ENCODE results near the gene COBLL1.
A peak's percentile ranks its signal among the peaks of the same experiment; 100 is the strongest.

COBLL1 gene

DNA sequence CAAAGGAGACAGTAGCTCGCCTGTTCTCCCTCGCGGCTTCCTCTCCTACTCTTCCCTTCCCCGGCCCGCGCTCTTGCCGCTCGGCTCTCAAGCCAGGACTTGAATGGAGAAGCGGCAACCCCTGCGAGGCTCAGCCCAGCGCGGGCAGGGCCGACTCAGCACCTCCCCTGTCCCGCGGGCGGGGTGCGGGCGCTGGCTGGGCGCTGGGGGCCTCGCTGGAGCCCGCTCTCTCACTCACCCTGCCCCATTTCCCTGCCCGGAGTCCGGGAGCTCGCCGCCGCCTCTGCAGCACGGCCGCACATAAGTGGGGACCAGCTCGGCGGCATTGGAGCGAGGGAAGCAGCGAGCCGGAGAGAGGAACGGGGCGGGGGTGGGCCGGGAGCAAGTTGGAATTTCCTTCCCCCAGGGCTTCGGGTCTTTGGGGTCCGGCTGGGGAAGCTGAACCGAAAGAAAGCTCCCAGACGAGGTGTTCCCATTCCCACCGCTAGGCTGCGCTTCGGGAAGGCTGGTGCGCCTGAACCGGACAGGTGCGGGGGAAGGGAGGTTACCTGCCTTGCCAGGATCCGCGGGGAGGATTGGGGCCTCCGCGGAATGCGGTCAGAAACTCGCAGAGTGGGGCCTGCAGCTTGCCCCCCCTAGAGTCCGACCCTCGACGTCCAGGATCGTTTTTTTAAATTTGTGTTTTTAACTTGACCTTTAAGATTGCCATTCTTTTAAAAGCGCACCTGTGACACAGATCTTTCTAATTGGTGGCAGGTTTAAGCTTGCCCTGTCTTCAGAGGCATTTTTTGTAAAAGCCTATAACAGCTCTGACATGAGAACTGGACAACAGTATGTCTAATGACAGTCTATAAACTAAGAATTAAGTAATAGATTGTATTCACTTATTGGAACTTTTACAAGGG lies at the start of gene COBLL1 (continued):
- TF ChIP-seq ZNF121 (tag by site-specific recombination; IDR thresholded peaks at IDR 0.05): no peak
- no peak for TF ChIP-seq ZNF473 (tag by site-specific recombination; IDR thresholded peaks at IDR 0.05)
- TF ChIP-seq, protein P1, sequence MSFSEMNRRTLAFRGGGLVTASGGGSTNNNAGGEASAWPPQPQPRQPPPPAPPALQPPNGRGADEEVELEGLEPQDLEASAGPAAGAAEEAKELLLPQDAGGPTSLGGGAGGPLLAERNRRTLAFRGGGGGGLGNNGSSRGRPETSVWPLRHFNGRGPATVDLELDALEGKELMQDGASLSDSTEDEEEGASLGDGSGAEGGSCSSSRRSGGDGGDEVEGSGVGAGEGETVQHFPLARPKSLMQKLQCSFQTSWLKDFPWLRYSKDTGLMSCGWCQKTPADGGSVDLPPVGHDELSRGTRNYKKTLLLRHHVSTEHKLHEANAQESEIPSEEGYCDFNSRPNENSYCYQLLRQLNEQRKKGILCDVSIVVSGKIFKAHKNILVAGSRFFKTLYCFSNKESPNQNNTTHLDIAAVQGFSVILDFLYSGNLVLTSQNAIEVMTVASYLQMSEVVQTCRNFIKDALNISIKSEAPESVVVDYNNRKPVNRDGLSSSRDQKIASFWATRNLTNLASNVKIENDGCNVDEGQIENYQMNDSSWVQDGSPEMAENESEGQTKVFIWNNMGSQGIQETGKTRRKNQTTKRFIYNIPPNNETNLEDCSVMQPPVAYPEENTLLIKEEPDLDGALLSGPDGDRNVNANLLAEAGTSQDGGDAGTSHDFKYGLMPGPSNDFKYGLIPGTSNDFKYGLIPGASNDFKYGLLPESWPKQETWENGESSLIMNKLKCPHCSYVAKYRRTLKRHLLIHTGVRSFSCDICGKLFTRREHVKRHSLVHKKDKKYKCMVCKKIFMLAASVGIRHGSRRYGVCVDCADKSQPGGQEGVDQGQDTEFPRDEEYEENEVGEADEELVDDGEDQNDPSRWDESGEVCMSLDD (tag by site-specific recombination; IDR thresholded peaks at IDR 0.05): no peak
- peak; percentile 74 for TF ChIP-seq ZNF394 (tag by site-specific recombination; IDR thresholded peaks at IDR 0.05; ENCODE audit: borderline replicate concordance)
- TF ChIP-seq ZNF529 (tag by site-specific recombination; IDR thresholded peaks at IDR 0.05; ENCODE audit: insufficient replicate concordance): no peak
- no peak for TF ChIP-seq ZNF404 (tag by site-specific recombination; IDR thresholded peaks at IDR 0.05)
- TF ChIP-seq, protein P2, sequence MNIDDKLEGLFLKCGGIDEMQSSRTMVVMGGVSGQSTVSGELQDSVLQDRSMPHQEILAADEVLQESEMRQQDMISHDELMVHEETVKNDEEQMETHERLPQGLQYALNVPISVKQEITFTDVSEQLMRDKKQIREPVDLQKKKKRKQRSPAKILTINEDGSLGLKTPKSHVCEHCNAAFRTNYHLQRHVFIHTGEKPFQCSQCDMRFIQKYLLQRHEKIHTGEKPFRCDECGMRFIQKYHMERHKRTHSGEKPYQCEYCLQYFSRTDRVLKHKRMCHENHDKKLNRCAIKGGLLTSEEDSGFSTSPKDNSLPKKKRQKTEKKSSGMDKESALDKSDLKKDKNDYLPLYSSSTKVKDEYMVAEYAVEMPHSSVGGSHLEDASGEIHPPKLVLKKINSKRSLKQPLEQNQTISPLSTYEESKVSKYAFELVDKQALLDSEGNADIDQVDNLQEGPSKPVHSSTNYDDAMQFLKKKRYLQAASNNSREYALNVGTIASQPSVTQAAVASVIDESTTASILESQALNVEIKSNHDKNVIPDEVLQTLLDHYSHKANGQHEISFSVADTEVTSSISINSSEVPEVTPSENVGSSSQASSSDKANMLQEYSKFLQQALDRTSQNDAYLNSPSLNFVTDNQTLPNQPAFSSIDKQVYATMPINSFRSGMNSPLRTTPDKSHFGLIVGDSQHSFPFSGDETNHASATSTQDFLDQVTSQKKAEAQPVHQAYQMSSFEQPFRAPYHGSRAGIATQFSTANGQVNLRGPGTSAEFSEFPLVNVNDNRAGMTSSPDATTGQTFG (tag by site-specific recombination; IDR thresholded peaks at IDR 0.05; ENCODE audit: borderline replicate concordance): no peak
- peak; percentile 70 for TF ChIP-seq ZBTB17 (tag by site-specific recombination; IDR thresholded peaks at IDR 0.05)
- no peak for TF ChIP-seq ZNF175 (tag by site-specific recombination; IDR thresholded peaks at IDR 0.05)
- TF ChIP-seq HOXC10 (CRISPR knock-in tag; IDR thresholded peaks at IDR 0.05): no peak
- TF ChIP-seq ZNF311 (tag by site-specific recombination; IDR thresholded peaks at IDR 0.05; ENCODE audit: borderline replicate concordance): no peak
- TF ChIP-seq, protein P3, sequence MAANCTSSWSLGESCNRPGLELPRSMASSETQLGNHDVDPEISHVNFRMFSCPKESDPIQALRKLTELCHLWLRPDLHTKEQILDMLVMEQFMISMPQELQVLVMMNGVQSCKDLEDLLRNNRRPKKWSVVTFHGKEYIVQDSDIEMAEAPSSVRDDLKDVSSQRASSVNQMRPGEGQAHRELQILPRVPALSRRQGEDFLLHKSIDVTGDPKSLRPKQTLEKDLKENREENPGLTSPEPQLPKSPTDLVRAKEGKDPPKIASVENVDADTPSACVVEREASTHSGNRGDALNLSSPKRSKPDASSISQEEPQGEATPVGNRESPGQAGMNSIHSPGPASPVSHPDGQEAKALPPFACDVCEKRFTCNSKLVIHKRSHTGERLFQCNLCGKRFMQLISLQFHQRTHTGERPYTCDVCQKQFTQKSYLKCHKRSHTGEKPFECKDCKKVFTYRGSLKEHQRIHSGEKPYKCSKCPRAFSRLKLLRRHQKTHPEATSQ (tag by site-specific recombination; IDR thresholded peaks at IDR 0.05): no peak
- TF ChIP-seq ZNF560 (tag by site-specific recombination; IDR thresholded peaks at IDR 0.05; ENCODE audit: borderline replicate concordance): no peak
- no peak for TF ChIP-seq ZNF391 (tag by site-specific recombination; IDR thresholded peaks at IDR 0.05; ENCODE audit: borderline replicate concordance, low read depth)
- no peak for TF ChIP-seq HOXA7 (CRISPR knock-in tag; IDR thresholded peaks at IDR 0.05; ENCODE audit: borderline replicate concordance)
- peak; percentile 66 for TF ChIP-seq SCRT2 (tag by site-specific recombination; IDR thresholded peaks at IDR 0.05)
- no peak for TF ChIP-seq ZNF624 (tag by site-specific recombination; IDR thresholded peaks at IDR 0.05)
- TF ChIP-seq ZNF138 (tag by site-specific recombination; IDR thresholded peaks at IDR 0.05; ENCODE audit: borderline replicate concordance): no peak
- TF ChIP-seq ZNF426 (tag by site-specific recombination; IDR thresholded peaks at IDR 0.05): no peak
- TF ChIP-seq ZNF2 (tag by site-specific recombination; IDR thresholded peaks at IDR 0.05): peak; percentile 63; the same call in 1 of the 2 replicates
- TF ChIP-seq ZNF830 (tag by site-specific recombination; IDR thresholded peaks at IDR 0.05; ENCODE audit: low read depth): no peak
- TF ChIP-seq ZNF777 (tag by site-specific recombination; IDR thresholded peaks at IDR 0.05; ENCODE audit: borderline replicate concordance): no peak
- TF ChIP-seq, protein P4, sequence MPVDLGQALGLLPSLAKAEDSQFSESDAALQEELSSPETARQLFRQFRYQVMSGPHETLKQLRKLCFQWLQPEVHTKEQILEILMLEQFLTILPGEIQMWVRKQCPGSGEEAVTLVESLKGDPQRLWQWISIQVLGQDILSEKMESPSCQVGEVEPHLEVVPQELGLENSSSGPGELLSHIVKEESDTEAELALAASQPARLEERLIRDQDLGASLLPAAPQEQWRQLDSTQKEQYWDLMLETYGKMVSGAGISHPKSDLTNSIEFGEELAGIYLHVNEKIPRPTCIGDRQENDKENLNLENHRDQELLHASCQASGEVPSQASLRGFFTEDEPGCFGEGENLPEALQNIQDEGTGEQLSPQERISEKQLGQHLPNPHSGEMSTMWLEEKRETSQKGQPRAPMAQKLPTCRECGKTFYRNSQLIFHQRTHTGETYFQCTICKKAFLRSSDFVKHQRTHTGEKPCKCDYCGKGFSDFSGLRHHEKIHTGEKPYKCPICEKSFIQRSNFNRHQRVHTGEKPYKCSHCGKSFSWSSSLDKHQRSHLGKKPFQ (tag by site-specific recombination; IDR thresholded peaks at IDR 0.05): no peak
- TF ChIP-seq ZFP41 (tag by site-specific recombination; IDR thresholded peaks at IDR 0.05; ENCODE audit: borderline replicate concordance): no peak
- TF ChIP-seq, protein P5, sequence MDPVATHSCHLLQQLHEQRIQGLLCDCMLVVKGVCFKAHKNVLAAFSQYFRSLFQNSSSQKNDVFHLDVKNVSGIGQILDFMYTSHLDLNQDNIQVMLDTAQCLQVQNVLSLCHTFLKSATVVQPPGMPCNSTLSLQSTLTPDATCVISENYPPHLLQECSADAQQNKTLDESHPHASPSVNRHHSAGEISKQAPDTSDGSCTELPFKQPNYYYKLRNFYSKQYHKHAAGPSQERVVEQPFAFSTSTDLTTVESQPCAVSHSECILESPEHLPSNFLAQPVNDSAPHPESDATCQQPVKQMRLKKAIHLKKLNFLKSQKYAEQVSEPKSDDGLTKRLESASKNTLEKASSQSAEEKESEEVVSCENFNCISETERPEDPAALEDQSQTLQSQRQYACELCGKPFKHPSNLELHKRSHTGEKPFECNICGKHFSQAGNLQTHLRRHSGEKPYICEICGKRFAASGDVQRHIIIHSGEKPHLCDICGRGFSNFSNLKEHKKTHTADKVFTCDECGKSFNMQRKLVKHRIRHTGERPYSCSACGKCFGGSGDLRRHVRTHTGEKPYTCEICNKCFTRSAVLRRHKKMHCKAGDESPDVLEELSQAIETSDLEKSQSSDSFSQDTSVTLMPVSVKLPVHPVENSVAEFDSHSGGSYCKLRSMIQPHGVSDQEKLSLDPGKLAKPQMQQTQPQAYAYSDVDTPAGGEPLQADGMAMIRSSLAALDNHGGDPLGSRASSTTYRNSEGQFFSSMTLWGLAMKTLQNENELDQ (tag by site-specific recombination; IDR thresholded peaks at IDR 0.05; ENCODE audit: low read depth): no peak
- no peak for TF ChIP-seq ZNF48 (tag by site-specific recombination; IDR thresholded peaks at IDR 0.05)
- TF ChIP-seq ZNF660 (tag by site-specific recombination; IDR thresholded peaks at IDR 0.05): no peak
- TF ChIP-seq MYNN (tag by site-specific recombination; IDR thresholded peaks at IDR 0.05; ENCODE audit: borderline replicate concordance): no peak
- no peak for TF ChIP-seq ZNF785 (tag by site-specific recombination; IDR thresholded peaks at IDR 0.05)

Measured in HEK293 (cell line).